NCI-H345 treated with DMSO at 0.1 percent for 48 hours (cell line): ENCODE measurements around the gene PPP2R3C.
"Not testable (repeated sequence)": the region's sequence is repeated elsewhere in the genome, so short reads cannot be mapped to it uniquely, and the experiment has no call there.

Source experiments
- DNase-seq: peaks from one replicate; lab custom pipeline; 2025; ENCODE audit not compliant: unreplicated experiment; lab: John Stamatoyannopoulos, UW

PPP2R3C gene

GRCh38 chr14:35065731-35066130 is 56.1 kb downstream of the PPP2R3C start:
- DNase-seq: not testable (repeated sequence)

GRCh38 chr14:35061113-35061791 is 60.5 kb downstream of the PPP2R3C start:
- DNase-seq: not testable (repeated sequence)

- DNase-seq: no peak
Observed at GRCh38 chr14:35052637-35053036, 69.2 kb downstream of the PPP2R3C start.

GRCh38 chr14:35051796-35052195 is 70.0 kb downstream of the PPP2R3C start:
- DNase-seq: no peak

GRCh38 chr14:35050652-35051051 is 71.1 kb downstream of the PPP2R3C start:
- no peak for DNase-seq

- no peak for DNase-seq
Observed at GRCh38 chr14:35047976-35048513, 73.7 kb downstream of the PPP2R3C start.

- DNase-seq: peak; percentile 27
Observed at GRCh38 chr14:35046751-35047536, 74.8 kb downstream of the PPP2R3C start.

GRCh38 chr14:35046048-35046750 is 75.6 kb downstream of the PPP2R3C start, which contains the start of gene FAM177A1:
Gene FAM177A1, plus strand, starts transcription at chr14:35046272. Its CDS starts 192 bp downstream, at chr14:35046464.
- DNase-seq: peak; percentile 97

GRCh38 chr14:35045798-35046047 is 76.1 kb downstream of the PPP2R3C start:
- DNase-seq: no peak

- DNase-seq: no peak
Observed at GRCh38 chr14:35044939-35045797, 76.6 kb downstream of the PPP2R3C start.

GRCh38 chr14:35043046-35043445 is 78.7 kb downstream of the PPP2R3C start:
- DNase-seq: no peak

- no peak for DNase-seq
Observed at GRCh38 chr14:35042632-35043031, 79.2 kb downstream of the PPP2R3C start.

- not testable (repeated sequence) for DNase-seq
Observed at GRCh38 chr14:35038312-35038711, 83.5 kb downstream of the PPP2R3C start.
